ENCODE results near the gene FAM98A.

GRCh38 chr2:33633315-33633714, 34.2 kb upstream of the FAM98A start:
- TF ChIP-seq CTCF (IDR thresholded peaks at IDR 0.05) (no peak), POLR2A (IDR thresholded peaks at IDR 0.05) (no peak)

Measured in right lobe of liver (tissue), 4 donors.